Glomerular visceral epithelial cell (primary cell): ENCODE results near the gene TOR1AIP1.

Experiments
- DNase-seq: peaks from one replicate; pipeline ENCODE4 v3.0.0-alpha.2; 2016; ENCODE audit errors: extremely low spot score

Gene TOR1AIP1

GRCh38 chr1:179879797-179880196 lies 2.3 kb upstream of the TOR1AIP1 start:
- no peak for DNase-seq

- peak; percentile 93 for DNase-seq
Measured at GRCh38 chr1:179881642-179882252, 338 bp upstream of the TOR1AIP1 start.

- no peak for DNase-seq
Measured at GRCh38 chr1:179883040-179883744, 1.1 kb downstream of the TOR1AIP1 start.

- peak; percentile 46 for DNase-seq
Measured at GRCh38 chr1:179883745-179884138, 1.7 kb downstream of the TOR1AIP1 start.

GRCh38 chr1:179888071-179888470 lies 6.0 kb downstream of the TOR1AIP1 start:
- DNase-seq, result no peak

- DNase-seq, result no peak
Measured at GRCh38 chr1:179889589-179889988, 7.5 kb downstream of the TOR1AIP1 start.

GRCh38 chr1:179910934-179911333 lies 28.8 kb downstream of the TOR1AIP1 start:
- DNase-seq, result no peak

DNA sequence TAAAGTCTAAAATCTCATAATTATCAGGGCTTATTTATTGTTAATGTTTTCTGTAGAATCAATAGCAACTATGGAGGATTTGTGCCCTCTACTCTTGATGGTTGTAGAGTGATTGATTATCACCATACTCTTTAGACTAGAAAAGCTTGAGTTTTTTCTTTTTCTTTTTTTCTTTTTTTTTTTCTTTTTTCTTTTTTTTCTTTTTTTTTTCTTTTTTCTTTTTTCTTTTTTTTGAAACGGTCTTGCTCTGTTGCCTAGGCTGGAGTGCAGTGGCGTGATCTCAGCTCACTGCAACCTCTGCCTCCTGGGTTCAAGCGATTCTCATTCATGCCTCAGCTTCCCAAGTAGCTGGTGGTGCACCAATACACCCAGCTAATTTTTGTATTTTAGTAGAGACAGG lies 29.7 kb downstream of the TOR1AIP1 start:
- DNase-seq, result no peak

DNA sequence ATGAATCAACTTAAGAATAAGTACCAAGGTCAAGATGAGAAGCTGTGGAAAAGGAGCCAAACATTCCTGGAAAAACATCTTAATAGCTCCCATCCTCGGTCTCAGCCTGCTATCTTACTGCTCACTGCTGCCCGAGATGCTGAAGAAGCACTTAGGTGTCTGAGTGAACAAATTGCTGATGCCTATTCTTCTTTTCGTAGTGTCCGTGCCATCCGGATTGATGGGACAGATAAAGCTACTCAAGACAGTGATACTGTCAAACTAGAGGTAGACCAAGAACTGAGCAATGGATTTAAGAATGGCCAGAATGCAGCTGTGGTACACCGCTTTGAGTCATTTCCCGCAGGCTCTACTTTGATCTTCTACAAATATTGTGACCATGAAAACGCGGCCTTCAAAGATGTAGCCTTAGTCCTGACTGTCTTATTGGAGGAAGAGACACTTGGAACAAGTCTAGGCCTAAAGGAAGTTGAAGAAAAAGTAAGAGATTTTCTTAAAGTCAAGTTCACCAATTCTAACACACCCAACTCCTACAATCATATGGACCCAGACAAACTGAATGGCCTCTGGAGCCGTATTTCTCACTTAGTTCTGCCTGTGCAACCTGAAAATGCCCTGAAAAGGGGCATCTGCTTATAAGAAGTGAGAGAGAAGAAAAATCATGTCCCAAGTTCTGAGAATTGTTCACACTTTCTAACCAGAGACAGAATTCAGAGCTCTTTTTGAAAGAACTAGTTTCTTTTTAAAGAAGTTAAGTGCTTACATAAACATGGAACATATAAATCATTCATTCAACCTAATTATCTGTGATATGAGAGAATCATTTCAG lies 35.7 kb downstream of the TOR1AIP1 start:
- DNase-seq, result no peak

DNA sequence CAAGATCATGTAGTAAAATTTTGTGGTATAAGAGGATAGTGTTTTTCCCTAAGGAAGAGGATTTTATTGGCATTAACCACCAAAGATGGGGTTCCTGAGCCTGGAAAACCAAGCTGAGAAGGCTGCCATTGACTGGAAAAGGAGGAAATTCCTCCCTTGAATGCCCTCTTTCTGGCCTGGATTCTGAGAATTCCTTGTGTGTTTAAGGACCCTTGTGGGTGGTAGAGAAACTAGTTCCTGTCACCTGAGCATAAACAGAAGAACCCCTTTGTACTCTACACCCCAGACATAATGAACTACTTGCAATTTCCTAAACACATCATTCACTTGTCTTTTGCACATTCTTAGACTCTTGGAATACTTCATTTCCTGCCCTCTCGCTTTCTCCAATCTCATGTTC lies 39.4 kb downstream of the TOR1AIP1 start:
- no peak for DNase-seq

DNA sequence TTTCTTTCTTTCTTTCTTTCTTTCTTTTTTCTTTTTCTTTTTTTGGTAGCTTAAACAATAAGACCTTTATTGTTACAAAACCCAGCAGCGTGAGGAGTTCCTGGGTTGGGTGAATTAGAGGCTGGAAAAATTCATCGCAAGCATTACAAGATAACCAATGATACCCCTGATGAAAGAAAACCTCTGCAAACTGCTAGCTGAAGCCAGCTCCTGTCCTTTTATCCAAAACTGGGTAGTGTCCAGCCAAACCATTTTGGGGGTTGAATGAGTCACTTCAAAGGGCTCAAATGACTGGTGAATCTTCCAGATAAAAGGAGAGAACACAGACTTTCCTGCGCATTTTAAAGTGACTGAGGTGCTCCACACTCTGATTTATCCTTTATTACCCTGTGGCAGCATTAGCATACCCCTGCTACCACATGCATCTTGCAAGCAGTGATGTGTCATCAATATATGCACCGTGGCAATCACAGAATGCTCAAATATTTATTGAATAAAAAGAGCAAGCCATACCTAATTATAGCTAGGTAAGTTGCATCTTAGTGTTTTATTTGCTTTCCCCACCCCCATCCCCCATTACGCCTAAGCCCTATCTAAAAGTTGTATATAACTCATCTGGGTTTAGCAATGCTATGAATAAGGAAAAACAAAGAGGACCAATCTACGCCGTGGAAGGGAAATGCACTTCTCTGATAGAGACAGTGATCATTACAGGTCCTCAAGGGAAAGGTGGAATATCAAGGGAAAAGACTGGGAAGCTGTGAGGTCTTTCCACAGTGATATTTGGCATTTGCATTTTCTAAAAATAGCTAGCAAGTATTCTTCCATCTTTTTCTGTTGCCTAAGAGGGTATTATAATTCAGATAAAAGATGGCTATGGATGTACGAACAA lies 40.1 kb downstream of the TOR1AIP1 start:
- no peak for DNase-seq

GRCh38 chr1:179923029-179923428 lies 40.9 kb downstream of the TOR1AIP1 start:
- no peak for DNase-seq

GRCh38 chr1:179924268-179924667 lies 42.2 kb downstream of the TOR1AIP1 start:
- no peak for DNase-seq

- no peak for DNase-seq
Measured at GRCh38 chr1:179925302-179925701, 43.2 kb downstream of the TOR1AIP1 start.

DNA sequence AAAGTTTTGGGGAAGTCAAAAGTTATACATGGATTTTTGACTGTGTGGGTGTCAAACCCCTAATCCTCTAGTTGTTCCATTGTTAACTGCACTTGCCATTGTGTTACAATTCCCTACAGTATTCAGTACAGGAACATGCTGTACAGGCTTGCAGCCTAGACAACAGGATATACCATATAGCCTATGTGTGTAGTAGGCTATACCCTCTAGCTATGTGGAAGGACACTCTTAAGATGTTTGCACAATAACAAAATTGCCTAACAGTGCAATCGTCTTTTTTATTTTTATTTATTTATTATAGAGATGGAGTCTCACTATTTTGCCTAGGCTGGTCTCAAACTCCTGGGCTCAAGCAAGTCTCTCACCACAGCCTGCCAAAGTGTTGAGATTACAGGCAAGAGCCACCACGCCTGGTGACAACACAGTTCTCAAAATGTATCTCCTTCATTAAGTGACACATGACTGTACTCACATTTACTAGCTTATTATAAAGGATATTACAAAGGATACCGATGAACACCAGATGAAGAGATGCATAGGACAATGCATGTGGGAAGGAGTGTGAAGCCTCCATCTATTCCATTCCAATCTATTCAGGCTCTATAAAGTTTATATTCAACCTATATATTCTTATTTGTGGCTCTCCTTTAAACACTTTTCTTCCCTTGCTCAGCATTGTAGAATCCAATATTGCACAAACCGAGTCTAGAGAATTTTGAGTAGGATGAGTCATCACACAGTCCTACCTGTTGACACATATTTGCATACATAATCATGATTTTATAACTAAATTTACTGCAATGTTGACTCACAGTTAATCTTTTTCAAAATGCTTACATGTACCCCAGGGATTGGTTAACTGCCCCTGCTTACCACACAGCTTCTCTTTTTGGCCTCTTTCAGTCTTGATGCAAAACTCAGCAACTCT lies 44.1 kb downstream of the TOR1AIP1 start:
- DNase-seq, result no peak

GRCh38 chr1:179926850-179927205 lies 44.7 kb downstream of the TOR1AIP1 start:
- DNase-seq, result no peak

- DNase-seq, result no peak
Measured at GRCh38 chr1:179929955-179930798, 48.1 kb downstream of the TOR1AIP1 start.

DNA sequence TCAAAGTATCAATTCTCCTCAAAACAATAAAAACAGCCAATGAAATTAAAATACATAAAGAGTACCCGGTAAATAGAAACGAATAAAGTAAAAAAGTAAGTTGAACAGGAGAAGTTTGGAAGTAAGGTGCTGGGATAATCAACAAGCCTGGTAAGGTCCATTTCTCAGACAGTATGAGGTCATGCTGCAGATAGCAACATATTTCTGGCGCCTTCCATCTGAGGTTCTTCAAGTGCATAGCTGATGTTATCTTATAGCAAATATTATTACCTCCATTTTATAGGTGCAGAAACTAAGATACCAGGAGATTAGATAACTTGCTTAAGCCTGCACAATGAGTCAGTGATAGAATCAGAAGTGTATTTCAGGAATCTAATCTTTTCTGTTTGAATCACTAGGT lies 48.8 kb downstream of the TOR1AIP1 start:
- DNase-seq, result no peak

DNA sequence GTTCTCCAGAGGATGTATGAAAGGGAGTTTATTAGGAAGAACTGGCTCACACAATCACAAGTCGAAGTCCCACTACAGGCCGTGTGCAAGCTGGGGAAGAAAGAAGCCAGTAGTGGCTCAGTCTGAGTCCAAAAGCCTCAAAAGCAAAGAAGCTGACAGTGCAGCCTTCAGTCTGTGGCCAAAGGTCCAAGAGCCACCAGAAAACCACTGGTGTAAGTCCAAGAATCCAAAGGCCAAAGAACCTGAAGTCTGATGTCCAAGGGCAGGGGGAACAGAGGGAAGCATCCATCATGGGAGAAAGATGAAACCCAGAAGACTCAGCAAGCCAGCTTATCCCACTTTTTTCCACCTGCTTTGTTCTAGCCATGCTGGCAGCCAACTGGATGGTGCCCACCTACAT lies 51.1 kb downstream of the TOR1AIP1 start:
- no peak for DNase-seq
